PC-3 (cell line): ENCODE measurements around the gene LMO7. TPM values are rescaled to one million over a fixed set of nuclear protein-coding genes. Genes with fewer than 3 reads are reported as not detected.

ENCODE experiments used
- ATAC-seq: fragments of 200-7000 bp; cut with Tn5 transposase; 2 replicates; pipeline ENCODE4 v1.9.1; 2020; ENCODE audit warnings: mild to moderate bottlenecking, moderate library complexity
- BruUV-seq: library from RNA; stranded (reverse); fragments of 400-500 nt; replicated peaks from 2 replicates; lab custom pipeline; 2021; lab: Mats Ljungman, UMichigan
- CTCF ChIA-PET: fragments of 300-600 bp; sonication (Branson Sonifier 250); formaldehyde crosslinking; loops from one replicate; lab custom pipeline; 2022; ENCODE audit warnings: antibody characterized with exemption; lab: Charles Lee
- POLR2A ChIA-PET: fragments of 300-600 bp; sonication (Branson Sonifier 250); formaldehyde crosslinking; loops from one replicate; lab custom pipeline; 2022; ENCODE audit warnings: antibody characterized with exemption; ENCODE audit not compliant: unreplicated experiment; lab: Charles Lee
- DNase-seq: peaks from one replicate; pipeline ENCODE4 v3.0.0-alpha.2; 2015
- H2AFZ ChIP-seq: fragments of 300-600 bp; sonication (generic); 2 replicates; pipeline ENCODE4 v1.6.0; 2016; ENCODE audit warnings: antibody characterized with exemption, low read length
- H3F3A ChIP-seq: fragments of 300-600 bp; sonication (generic); one replicate; pipeline ENCODE4 v1.6.0; 2017; ENCODE audit warnings: antibody characterized with exemption, low read length, control low read depth, mild to moderate bottlenecking; ENCODE audit not compliant: unreplicated experiment
- H3K27ac ChIP-seq: fragments of 300-600 bp; sonication (generic); 2 replicates; pipeline ENCODE4 v1.5.1; 2016; ENCODE audit warnings: mild to moderate bottlenecking, low read length
- H3K27me3 ChIP-seq: fragments of 300-600 bp; sonication (generic); 2 replicates; pipeline ENCODE4 v1.6.1; 2016; ENCODE audit warnings: low read length, mixed read lengths
- H3K36me3 ChIP-seq: fragments of 300-600 bp; sonication (generic); 2 replicates; pipeline ENCODE4 v1.6.1; 2016; ENCODE audit warnings: low read depth, mixed run types, low read length, mixed read lengths
- H3K4me1 ChIP-seq: fragments of 300-600 bp; sonication (generic); 2 replicates; pipeline ENCODE4 v1.5.1; 2016; ENCODE audit warnings: low read length; ENCODE audit not compliant: insufficient read depth
- H3K4me2 ChIP-seq: fragments of 300-600 bp; sonication (generic); 2 replicates; pipeline ENCODE4 v1.6.0; 2016; ENCODE audit warnings: low read length
- H3K4me3 ChIP-seq: fragments of 300-600 bp; sonication (generic); 2 replicates; pipeline ENCODE4 v1.5.1; 2016; ENCODE audit warnings: mild to moderate bottlenecking, low read length, mixed read lengths
- H3K79me2 ChIP-seq: fragments of 300-600 bp; sonication (generic); 2 replicates; pipeline ENCODE4 v1.6.1; 2017; ENCODE audit warnings: low read length, mixed read lengths
- H3K9ac ChIP-seq: fragments of 300-600 bp; sonication (generic); 2 replicates; pipeline ENCODE4 v1.6.0; 2016; ENCODE audit warnings: mild to moderate bottlenecking, low read length
- H3K9me2 ChIP-seq: fragments of 300-600 bp; sonication (generic); replicated peaks from 2 replicates; pipeline ENCODE4 v1.6.1; 2016; ENCODE audit warnings: mixed run types, low read length, mixed read lengths
- H3K9me3 ChIP-seq: fragments of 300-600 bp; sonication (generic); 2 replicates; pipeline ENCODE4 v1.6.1; 2016; ENCODE audit warnings: low read length, mixed read lengths
- H4K20me1 ChIP-seq: fragments of 300-600 bp; sonication (generic); 2 replicates; pipeline ENCODE4 v1.6.1; 2016; ENCODE audit warnings: low read length, mixed read lengths
- CTCF ChIP-seq: fragments of 300-600 bp; sonication (generic); conservative IDR thresholded peaks from 2 replicates; pipeline ENCODE4 v1.5.1; 2017; ENCODE audit warnings: antibody characterized with exemption, low read depth, mild to moderate bottlenecking, low read length
- EZH2 ChIP-seq: fragments of 300-600 bp; sonication (generic); IDR thresholded peaks from one replicate; pipeline ENCODE4 v1.6.1; 2017; ENCODE audit warnings: antibody characterized with exemption, mild to moderate bottlenecking, low read length; ENCODE audit not compliant: unreplicated experiment
- EZH2phosphoT487 ChIP-seq: fragments of 300-600 bp; sonication (generic); IDR thresholded peaks from 2 replicates; pipeline ENCODE4 v1.6.1; 2018; ENCODE audit warnings: mild to moderate bottlenecking, antibody characterized with exemption, low read length, borderline replicate concordance
- intact Hi-C: fragments of 100-400 bp; cut with micrococcal nuclease; formaldehyde crosslinking; loops from 2 replicates; pipeline ENCODE4 v1.9.0; 2023
- total RNA-seq: library from RNA; depleted of rRNA; stranded (reverse); fragments of >200 nt; gene quantifications from 2 replicates; pipeline ENCODE4 v1.2.3, GENCODE V29; 2014

LMO7 gene
- total RNA-seq, 1 experiment from 2014 or later, result 83.6 TPM

GRCh38 chr13:75763512-75763911 lies 127.4 kb downstream of the LMO7 start:
- Histone ChIP-seq H3K4me2 (peak overlapping the region; percentile 78), H2AFZ (no peak overlapping the region), H3K27ac (peak overlapping the region; percentile 85), H3K4me1 (peaks cover 22% of the 10 kb centered on the region), H3K4me3 (peak overlapping the region; percentile 67), H3K27me3 (no peaks in the 10 kb centered on the region), H3F3A (no peaks in the 10 kb centered on the region), H3K9ac (peak overlapping the region; percentile 84; the same call in 1 of the 2 replicates), H3K9me3 (no peaks in the 10 kb centered on the region), H3K79me2 (peaks cover 83% of the 10 kb centered on the region), H3K9me2 (no peaks in the 10 kb centered on the region), H4K20me1 (no peaks in the 10 kb centered on the region), H3K36me3 (peaks cover 7% of the 10 kb centered on the region; the same call in 1 of the 2 replicates)
- no TSS peak for BruUV-seq
- DNase-seq, result no peak
- no peak for ATAC-seq
- intact Hi-C loops, result loop anchor here (5.0 kb wide), 1 partner anchor 34 kb away; no protein-coding TSS in a partner anchor
- CTCF ChIA-PET, result interaction anchor here (0.6 kb wide), 1 partner anchor 38 kb away, joined by 3 read pairs; no protein-coding TSS in a partner anchor
- POLR2A ChIA-PET, result interaction anchor here (0.6 kb wide), 1 partner anchor 71 kb away, joined by 6 read pairs; no protein-coding TSS in a partner anchor
- TF ChIP-seq EZH2phosphoT487 (no peak), CTCF (no peak), EZH2 (no peak)

GRCh38 chr13:75764251-75764925 lies 128.3 kb downstream of the LMO7 start:
- no peaks in the 10 kb centered on the region for H3K27me3 ChIP-seq
- H3K9ac ChIP-seq, result no peak overlapping the region
- no peaks in the 10 kb centered on the region for H3F3A ChIP-seq
- no peaks in the 10 kb centered on the region for H3K9me2 ChIP-seq
- no peak overlapping the region for H2AFZ ChIP-seq
- peaks cover 7% of the 10 kb centered on the region; the same call in 1 of the 2 replicates for H3K36me3 ChIP-seq
- POLR2A ChIA-PET, result interaction anchor here (0.6 kb wide), 1 partner anchor 100 kb away, joined by 3 read pairs; no protein-coding TSS in a partner anchor
- intact Hi-C loops, result loop anchor here (5.0 kb wide), 1 partner anchor 33 kb away; no protein-coding TSS in a partner anchor
- H3K9me3 ChIP-seq, result no peaks in the 10 kb centered on the region
- no peak overlapping the region for H3K4me2 ChIP-seq
- TF ChIP-seq EZH2 (no peak), EZH2phosphoT487 (no peak), CTCF (no peak)
- H3K4me1 ChIP-seq, result peaks cover 26% of the 10 kb centered on the region
- CTCF ChIA-PET, result no interaction called here
- H3K4me3 ChIP-seq, result no peak overlapping the region
- DNase-seq, result no peak
- peaks cover 91% of the 10 kb centered on the region for H3K79me2 ChIP-seq
- H4K20me1 ChIP-seq, result no peaks in the 10 kb centered on the region
- no TSS peak for BruUV-seq
- ATAC-seq, result no peak
- no peak overlapping the region for H3K27ac ChIP-seq

GRCh38 chr13:75764926-75765310 lies 128.8 kb downstream of the LMO7 start:
- TF ChIP-seq EZH2phosphoT487 (no peak), EZH2 (no peak), CTCF (no peak)
- Histone ChIP-seq H3F3A (no peaks in the 10 kb centered on the region), H4K20me1 (no peaks in the 10 kb centered on the region), H3K9me2 (no peaks in the 10 kb centered on the region), H3K4me3 (no peak overlapping the region), H3K27me3 (no peaks in the 10 kb centered on the region), H3K4me2 (no peak overlapping the region), H3K9ac (no peak overlapping the region), H3K27ac (no peak overlapping the region), H3K9me3 (no peaks in the 10 kb centered on the region), H3K36me3 (peaks cover 7% of the 10 kb centered on the region; the same call in 1 of the 2 replicates), H3K79me2 (peaks cover 94% of the 10 kb centered on the region), H3K4me1 (peaks cover 26% of the 10 kb centered on the region), H2AFZ (no peak overlapping the region)
- no TSS peak for BruUV-seq
- intact Hi-C loops, result loop anchor here (5.0 kb wide), 1 partner anchor 32 kb away; no protein-coding TSS in a partner anchor
- ChIA-PET CTCF (no interaction called here), POLR2A (interaction anchor here (0.6 kb wide), 2 partner anchors 97 to 100 kb away, joined by 3 to 15 read pairs; no protein-coding TSS in a partner anchor)
- no peak for DNase-seq
- ATAC-seq, result no peak
